ENCODE results near the gene MRPS12. TPM values are rescaled to one million over a fixed set of nuclear protein-coding genes. Genes with fewer than 3 reads are reported as not detected.
"Not testable (repeated sequence)": the region's sequence is repeated elsewhere in the genome, so short reads cannot be mapped to it uniquely, and the experiment has no call there.

MRPS12 gene
- polyA plus RNA-seq, 5 donors: 10.9 to 25.8 (median 15.0) TPM

DNA sequence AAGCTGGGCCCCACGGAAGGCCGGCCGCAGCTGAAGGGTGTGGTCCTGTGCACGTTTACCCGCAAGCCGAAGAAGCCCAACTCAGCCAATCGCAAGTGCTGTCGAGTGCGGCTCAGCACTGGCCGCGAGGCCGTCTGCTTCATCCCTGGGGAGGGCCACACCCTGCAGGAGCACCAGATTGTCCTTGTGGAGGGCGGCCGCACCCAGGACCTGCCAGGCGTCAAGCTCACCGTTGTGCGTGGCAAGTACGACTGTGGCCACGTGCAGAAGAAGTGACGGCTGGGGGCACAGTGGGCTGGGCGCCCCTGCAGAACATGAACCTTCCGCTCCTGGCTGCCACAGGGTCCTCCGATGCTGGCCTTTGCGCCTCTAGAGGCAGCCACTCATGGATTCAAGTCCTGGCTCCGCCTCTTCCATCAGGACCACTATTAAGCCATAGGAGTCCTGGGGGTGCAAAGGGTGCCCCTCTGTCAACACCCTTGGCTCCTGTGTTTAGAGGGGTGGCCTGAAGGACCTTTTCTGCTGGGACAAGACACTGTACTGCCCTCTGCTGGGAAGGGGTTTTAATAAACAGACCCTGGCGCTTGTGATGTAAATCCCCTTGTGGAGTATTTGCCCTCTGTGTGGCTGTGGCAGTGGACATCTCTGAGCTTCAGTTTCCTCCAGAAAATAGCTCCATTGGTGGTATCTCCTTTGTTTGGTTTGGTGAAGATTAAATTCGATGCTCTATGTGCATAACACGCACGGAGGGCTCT, 1.9 kb downstream of the MRPS12 start:
- no peak for DNase-seq

DNA sequence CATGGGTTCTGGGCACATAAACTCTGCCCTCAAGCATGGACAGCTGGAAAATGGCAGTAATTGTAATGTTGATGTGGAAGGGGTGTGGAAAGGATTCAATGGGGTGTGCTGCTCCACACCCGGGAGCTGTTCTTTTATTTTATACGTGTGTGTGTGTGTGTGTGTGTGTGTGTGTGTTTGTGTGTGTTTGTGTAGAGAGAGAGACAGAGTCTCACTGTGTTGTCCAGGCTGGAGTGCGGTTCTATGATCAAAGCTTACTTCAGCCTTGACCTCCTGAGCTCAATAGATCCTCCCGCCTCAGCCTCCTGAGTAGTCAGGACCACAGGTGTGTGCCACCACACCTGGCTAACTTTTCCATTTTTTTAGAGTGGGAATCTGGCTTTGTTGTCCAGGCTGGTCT, 2.8 kb downstream of the MRPS12 start:
- DNase-seq: no peak

DNA sequence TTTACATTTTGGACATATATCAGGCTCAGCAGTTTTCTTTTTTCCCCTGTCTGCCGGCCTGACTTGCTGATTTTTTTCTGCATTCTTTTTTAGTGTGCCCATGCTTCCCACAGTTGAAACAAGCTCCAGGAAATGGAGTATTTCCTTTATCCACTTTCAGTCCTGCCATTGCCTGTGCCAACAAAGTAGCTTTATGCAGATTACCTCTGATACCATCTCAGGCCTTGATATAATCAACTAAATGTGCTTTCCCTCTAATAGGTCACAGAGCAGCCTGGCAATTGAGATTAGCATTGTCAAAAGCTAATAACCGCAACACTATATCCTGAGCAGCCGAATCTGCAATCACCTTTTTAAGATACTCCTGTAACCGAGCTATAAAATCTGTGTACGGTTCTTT, 9.2 kb downstream of the MRPS12 start:
- no peak for DNase-seq

DNA sequence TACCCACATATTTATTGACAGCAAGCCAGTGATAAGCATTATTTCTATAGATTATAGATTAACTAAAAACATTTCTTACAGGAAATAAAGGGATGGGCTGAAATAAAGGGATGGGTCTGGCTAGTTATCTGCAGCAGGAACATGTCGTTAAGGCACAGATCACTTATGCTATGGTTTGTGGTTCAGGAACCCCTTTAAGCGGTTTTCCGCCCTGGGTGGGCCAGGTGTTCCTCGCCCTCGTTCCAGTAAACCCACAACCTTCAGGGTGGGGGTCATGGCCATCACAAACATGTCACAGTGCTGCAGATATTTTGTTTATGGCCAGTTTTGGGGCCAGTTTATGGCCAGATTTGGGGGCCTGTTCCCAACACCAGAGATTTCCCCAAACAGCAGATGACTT, 10.7 kb downstream of the MRPS12 start:
- DNase-seq: not testable (repeated sequence)

DNA sequence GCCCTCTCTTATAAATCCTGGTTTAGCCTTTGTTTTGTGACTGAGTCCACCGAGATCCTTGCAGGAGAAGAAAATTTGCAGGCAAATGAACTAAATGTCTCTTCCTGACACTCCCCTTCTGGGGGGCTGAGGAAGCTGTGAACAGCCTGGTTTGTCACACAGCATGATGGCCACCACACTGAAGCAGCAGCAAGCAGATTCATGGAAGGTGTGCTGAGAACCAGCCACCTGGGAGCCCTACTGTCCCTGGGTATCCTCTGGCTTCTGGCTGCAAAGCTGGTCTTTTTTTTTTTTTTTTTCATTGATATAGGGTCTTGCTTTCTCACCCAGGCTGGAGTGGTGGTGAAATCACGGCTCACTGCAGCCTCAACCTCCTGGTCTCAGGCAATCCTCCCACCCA, 11.2 kb downstream of the MRPS12 start:
- no peak for DNase-seq

DNA sequence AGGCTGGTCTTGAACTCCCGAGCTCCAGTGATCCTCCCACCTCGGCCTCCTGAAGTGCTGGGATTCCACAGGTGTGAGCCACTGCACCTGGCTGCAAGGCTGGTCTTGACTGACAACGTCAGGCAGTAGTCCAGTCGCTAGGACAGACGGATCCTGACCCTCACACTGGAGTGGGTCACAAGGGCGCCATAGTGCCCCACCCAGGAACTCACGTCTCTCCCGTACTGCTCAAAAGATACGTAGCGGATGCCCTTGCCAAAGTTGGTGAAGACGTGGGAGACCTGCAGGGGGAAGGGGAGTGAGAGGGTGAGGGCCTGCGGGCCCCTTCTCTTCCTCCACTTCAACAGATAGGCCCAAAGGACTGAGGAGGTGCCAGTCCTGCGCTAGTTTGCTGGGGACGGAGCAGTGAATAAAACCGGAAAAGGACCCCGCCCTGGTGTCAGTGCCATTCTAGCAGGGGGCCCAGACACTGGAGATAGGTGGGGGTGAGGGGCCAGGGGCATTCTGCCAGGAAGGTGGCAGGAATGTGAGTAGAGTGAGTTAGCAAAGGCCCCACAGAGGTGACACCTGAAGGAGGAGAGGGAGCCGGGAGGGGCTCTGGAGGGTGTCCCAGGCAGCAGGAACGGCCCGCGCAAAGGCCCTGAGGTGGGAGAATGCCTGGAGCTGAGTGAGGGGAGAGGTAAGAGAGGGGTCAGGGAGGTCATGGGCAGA, 11.9 kb downstream of the MRPS12 start:
- no peak for DNase-seq

DNA sequence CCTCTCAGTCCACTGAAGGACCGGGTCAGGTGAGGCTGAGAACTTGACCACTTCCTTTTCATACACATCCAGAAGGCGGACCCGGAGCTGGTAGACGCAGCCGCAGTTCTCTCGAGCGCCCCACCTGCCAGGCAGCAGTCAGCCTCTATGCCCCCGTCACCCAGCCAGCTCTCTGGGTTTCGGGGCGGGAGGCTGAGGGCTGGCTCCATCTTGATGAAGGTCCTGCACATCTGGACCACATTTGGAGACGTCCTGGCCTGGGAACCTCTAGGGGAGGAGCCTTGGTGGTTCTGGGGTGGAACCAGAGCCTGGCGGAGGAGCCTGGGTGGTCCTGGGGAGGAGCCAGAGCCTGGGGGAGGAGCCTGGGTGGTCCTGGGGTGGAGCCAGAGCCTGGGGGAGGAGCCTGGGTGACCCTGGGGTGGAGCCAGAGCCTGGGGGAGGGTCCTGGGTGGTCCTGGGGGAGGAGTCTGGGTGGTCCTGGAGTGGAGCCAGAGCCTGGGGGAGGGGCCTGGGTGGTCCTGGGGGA, 14.3 kb downstream of the MRPS12 start:
- no peak for DNase-seq

DNA sequence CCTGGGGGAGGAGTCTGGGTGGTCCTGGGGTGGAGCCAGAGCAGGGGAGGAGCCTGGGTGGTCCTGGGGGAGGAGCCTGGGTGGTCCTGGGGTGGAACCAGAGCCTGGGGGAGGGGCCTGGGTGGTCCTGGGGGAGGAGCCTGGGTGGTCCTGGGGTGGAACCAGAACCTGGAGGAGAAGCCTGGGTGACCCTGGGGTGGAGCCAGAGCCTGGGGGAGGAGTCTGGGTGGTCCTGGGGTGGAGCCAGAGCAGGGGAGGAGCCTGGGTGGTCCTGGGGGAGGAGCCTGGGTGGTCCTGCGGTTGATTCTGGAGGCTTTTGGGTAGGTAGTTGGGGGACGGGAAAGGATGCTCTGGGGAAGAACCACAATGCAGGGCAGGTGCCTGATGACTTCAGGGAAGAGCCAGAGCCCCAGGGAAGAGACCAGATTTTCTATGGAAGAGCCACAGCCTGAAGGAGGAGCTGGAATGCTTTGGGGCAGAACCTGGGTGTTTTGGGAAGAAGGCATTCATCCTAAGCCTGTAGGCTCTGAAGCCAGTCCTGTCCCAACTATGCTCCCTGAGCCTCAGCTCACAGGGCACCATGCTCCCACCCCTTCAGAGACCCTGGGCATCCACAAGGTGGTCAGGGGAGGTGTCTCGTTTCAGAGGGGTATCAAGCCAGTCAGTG, 15.0 kb downstream of the MRPS12 start:
- no peak for DNase-seq

DNA sequence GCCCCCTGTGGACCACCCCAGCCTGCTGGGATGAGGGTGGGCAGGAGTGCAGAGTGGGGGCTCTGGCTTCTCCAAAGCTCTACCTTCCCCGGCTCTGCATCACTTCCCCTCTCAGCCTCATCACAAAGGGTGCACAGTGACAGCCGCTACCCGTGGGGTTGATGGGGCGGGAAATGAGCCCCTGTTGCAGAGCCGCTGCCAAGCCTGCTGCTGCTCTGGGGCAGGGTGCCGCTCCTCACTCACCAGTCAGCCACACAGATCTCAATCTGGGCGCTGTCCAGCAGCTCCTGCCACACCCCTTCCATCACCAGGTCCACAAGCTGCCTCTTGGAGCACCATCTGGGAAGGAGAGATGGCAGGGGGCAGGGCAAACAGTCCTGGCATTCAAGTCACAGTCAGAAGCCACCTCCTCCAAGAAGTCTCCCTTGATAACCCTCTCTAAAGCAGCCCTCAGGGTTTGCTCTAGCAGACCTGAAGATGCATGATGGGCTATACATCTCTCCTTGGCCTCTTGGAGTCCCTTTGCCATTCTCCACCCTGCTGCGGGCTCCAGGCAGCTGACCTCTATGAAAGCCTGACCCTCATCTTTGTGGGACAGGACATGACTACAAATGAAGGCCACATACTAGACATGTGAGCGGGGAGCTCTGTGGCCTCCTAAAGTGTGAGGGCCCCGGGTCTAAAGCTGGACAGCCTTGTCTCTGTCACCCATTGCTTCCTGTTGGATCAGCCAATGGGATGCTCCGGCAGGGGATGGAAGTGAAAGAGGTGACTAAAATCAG, 15.7 kb downstream of the MRPS12 start:
- DNase-seq: no peak

DNA sequence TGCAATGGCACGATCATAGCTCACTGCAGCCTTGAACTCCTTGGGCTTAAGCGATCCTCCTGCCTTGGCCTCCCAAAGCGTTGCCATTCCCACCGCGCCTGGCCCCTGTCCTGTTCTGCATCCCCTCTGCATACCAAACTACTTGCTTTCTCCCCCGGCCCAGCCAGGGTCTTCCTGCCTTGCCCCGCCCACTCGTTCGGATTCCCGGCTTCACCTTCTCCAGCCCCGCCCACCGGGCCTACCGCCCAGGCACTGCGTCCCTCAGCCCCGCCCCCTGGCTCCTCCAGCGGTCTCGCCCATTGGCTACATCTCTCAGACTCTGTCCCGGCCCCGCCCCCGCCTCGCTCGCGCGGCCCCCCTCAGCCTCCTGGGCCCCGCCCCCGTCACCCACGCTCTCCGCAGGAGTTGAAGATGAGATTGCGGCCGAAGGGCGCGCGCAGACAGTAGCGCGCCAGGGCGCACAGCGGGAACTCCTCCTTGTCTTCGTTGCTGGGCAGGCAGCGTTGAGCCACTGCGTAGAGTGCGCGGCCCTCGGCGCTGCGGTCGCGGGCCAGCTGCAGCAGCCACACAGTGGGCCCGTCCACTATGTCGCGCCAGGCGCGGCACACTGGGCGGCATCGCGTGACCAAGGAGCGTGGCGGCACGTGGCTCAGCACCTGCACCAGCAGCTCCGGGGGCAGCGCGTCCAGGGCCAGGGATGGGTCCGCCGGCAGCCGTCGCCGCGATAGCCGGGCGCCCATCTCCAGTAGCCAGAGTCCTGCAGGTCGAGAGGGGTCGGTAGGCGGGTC, 19.0 kb downstream of the MRPS12 start:
- DNase-seq: peak; percentile 58 to 66

DNA sequence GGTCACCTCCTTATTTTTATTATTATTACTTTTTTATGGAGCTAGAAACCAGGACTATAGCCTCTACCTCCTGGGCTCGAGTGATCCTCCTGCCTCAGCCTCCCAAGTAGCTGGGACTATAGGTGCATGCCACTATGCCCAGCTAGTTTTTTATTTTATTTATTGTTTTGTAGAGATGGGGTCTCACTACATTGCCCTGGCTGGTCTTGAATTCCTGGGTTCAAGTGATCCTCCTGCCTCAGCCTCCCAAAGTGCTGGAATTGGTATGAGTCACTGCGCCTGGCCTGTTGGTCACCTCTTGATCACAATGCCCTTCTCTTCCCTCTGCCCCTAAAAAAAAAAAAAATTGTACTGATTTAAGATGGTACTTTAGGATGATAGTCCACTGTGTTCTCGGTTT, 20.4 kb downstream of the MRPS12 start:
- no peak for DNase-seq

DNA sequence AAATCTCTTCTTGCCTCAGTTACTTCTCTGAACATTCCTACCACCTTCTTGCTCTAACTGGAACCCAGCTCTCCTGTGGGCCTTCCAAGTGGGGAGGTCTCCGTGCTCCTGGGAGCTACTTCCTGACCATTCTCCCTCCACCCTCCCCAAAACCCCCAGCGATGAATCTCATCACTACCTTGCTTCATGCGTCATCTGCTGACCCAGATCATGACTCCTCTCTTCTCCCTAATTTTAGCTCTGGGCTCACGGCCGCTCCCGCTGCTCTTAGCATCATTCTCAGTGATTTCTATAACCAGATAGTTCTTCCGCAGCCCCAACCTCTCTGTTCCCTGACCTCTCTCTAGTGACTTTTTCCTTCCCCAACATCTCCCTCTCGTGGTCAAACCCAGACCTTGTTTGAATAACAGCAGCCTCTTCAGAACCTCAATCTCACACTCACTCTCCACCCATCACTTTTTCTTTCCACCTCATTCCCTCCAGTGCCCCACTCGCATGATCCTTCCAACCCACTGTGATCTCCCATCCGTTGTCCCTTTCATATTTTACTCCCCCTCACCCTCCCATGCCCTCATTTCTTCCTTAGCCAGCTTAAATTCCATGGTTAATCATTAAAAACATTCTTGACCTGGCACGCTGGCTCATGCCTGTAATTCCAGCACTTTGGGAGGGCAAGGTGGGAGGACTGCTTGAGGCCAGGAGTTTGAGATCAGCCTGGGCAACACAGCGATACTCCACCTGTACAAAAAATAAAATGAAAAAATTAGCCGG, 21.8 kb downstream of the MRPS12 start:
- no peak for DNase-seq

DNA sequence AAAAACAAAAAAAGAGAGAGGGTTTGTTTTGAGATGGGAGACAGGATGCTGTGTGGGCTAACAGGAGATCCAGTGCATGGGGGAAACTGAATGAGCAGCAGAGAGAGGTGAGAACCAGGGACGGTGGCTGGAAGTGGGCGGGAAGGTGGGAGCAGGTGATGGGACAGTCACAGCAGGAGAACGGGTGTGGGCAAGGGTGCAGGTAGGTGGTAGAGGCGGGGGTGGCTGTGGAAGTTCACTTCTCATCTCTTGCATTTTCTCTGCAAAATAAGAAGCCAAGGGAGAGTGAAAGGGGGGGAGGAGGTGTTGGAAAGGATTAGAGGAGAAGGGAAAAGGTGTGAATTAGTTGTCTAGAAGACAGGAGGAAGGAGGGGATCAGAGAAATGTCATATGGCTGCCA, 22.9 kb downstream of the MRPS12 start:
- DNase-seq: no peak

DNA sequence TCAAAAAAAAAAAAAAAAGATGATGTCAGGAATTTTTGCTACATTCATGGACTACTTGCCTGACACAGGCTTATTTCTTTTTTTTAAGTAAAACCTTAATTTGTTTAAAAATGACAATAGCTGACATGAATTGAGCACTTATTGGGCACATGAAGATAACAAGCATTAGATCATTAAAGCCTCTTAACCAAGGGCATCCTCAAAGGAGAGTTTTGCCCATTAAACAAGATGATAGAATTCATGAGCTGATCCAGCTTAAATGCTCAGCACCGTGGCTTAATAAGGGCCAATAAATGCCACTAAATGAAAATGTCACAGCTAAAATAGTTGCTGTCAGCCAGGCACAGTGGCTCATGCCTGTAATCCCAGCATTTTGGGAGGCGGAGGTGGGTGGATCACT, 25.5 kb downstream of the MRPS12 start:
- no peak for DNase-seq

DNA sequence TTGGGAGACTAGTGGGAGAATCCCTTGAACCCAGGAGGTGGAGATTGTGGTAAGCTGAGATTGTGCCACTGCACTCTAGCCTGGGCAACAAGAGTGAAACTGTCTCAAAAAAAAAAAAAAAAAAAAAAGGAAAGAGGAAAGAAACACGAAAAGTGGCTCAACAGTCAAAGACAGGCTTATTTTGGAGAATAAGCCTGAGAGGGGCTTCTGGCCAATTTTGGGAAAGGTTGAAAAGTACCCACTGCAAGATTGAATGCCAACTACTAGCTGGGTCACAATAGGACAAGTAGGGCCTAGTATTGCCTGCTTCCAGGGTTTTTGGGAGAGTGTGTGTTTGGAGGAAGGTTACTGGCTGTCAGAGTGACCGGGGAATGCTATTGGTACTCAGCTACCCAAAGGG, 27.6 kb downstream of the MRPS12 start:
- DNase-seq: no peak

DNA sequence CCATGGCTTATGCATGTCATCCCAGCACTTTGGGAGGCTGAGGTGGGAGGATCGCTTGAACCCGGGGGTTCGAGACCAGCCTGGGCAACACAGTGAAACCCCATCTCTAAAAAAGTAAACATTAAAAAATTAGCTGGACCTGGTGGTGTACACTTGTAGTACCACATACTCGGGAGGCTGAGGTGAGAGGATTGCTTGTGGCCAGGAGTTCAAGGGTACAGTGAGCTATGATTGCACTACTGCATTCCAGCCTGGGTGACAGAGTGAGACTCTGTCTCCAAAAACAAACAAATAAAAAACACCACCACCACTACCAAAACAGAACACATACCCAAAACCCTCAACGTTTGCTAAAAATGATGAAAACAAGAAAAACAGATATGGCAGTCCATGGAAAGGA, 28.9 kb downstream of the MRPS12 start:
- no peak for DNase-seq

DNA sequence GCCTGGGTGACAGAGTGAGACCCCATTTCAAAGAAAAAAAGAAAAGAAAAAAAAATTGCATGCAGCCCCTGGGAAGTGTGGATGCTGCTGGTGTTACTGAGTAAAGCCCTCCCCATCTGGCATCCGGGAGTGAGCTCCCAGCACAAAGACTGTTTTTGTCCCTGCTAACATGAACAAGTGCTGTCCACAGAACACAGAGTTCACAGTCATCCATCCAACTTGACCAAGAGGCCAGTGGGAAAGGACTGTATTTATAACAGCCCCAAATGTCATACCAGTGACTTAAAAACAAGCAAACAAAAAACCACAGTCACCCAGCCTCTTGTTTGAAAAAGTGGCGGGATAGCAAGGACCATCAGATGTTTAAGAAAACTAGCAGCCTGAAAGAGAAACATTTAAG, 34.0 kb downstream of the MRPS12 start:
- no peak for DNase-seq

DNA sequence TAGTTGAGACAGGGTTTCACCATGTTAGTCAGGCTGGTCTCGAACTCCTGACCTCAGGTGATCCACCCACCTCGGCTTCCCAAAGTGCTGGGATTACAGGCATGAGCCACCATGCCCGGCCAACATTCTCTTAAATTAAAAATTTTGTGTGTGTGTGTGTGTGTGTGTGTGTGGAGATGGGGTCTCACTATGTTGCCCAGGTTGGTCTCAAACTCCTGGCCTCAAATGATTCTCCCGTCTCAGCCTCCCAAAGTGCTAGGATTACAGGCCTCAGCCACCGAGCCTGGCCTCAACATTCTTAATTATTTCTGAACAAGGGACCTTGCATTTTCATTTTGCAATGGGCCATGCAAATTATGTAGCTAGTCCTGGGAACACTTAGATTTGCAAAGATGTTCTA, 35.4 kb downstream of the MRPS12 start:
- DNase-seq: not testable (repeated sequence)

DNA sequence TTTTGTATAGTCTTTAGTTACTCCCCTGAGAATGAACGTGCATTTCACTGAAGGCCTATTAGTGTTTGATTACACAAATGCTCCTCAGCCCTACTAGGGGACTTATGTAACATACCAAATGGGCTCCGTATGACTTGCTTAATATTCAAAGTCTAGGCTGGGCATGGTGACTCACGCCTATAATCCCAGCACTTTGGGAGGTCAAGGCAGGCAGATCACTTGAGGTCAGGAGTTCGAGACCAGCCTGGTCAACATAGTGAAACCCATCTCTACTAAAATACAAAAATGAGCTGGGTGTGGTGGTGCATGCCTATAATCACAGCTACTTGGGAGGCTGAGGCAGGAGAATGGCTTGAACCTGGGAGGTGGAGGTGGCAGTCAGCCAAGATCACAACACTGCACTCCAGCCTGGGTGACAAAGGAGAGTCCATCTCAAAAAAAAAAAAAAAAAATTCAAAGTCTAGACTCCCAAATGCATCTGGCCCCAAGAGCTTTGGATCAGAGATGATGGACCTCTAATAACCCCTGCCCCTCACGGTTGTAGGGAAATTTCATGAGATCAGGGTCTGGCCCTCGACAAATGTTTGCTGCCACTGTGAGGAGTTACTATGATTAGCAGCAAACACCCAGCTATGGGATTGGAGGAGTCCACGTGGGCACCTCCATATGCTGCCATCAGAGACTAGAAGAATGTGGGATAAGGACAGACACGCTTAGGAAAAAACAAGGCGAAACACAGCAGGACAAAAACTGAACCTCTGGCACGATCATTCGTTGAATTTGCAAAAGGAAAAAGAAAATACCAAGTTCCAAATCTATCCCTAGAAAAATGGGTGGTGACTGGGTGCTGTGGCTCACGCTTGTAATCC, 40.2 kb downstream of the MRPS12 start:
- no peak for DNase-seq

All from right lung (tissue), 5 donors.